Loucy (cell line): ENCODE measurements around the gene PELI2.
A peak's percentile ranks its signal among the peaks of the same experiment; 100 is the strongest.

ENCODE experiments used
- H2AFZ ChIP-seq: fragments of 200-600 bp; sonication (generic); 2 replicates; pipeline ENCODE4 v1.6.0; 2016; ENCODE audit warnings: antibody characterized with exemption, mild to moderate bottlenecking, low read length, moderate library complexity
- H3F3A ChIP-seq: fragments of 200-600 bp; 2 replicates; pipeline ENCODE4 v1.6.0; 2016; ENCODE audit warnings: antibody characterized with exemption, low read depth, mild to moderate bottlenecking
- H3K27me3 ChIP-seq: fragments of 200-600 bp; sonication (generic); 2 replicates; pipeline ENCODE4 v1.6.1; 2014; ENCODE audit warnings: low read length, mild to moderate bottlenecking; ENCODE audit not compliant: insufficient read depth, poor library complexity, severe bottlenecking
- H3K36me3 ChIP-seq: fragments of 200-600 bp; sonication (generic); 2 replicates; pipeline ENCODE4 v1.6.1; 2016; ENCODE audit warnings: low read length; ENCODE audit not compliant: insufficient read depth
- H3K4me1 ChIP-seq: fragments of 200-600 bp; sonication (generic); 2 replicates; pipeline ENCODE4 v1.5.1; 2014; ENCODE audit warnings: low read length, mild to moderate bottlenecking; ENCODE audit not compliant: insufficient read depth, poor library complexity, severe bottlenecking
- H3K4me2 ChIP-seq: fragments of 200-600 bp; sonication (generic); 2 replicates; pipeline ENCODE4 v1.6.0; 2014; ENCODE audit warnings: antibody characterized with exemption, low read length, low read depth, mild to moderate bottlenecking; ENCODE audit not compliant: poor library complexity, severe bottlenecking
- H3K4me3 ChIP-seq: fragments of 200-600 bp; sonication (generic); 2 replicates; pipeline ENCODE4 v1.5.1; 2014; ENCODE audit warnings: low read length, mild to moderate bottlenecking, mixed read lengths; ENCODE audit not compliant: poor library complexity, severe bottlenecking
- H3K79me2 ChIP-seq: fragments of 200-600 bp; sonication (generic); 2 replicates; pipeline ENCODE4 v1.6.1; 2014; ENCODE audit warnings: low read length; ENCODE audit not compliant: insufficient read depth
- H3K9ac ChIP-seq: fragments of 200-600 bp; sonication (generic); 2 replicates; pipeline ENCODE4 v1.6.0; 2014; ENCODE audit warnings: mild to moderate bottlenecking, low read depth, low read length, moderate library complexity; ENCODE audit not compliant: poor library complexity, severe bottlenecking
- H3K9me2 ChIP-seq: fragments of 200-600 bp; sonication (generic); replicated peaks from 2 replicates; pipeline ENCODE4 v1.6.1; 2016; ENCODE audit warnings: low read depth, low read length, mixed read lengths
- H3K9me3 ChIP-seq: fragments of 200-600 bp; sonication (generic); 2 replicates; pipeline ENCODE4 v1.6.1; 2014; ENCODE audit warnings: mild to moderate bottlenecking, antibody characterized with exemption, low read length, low read depth; ENCODE audit not compliant: insufficient read depth
- H4K20me1 ChIP-seq: fragments of 200-600 bp; sonication (generic); 2 replicates; pipeline ENCODE4 v1.6.0; 2014; ENCODE audit warnings: antibody characterized with exemption, low read length, mild to moderate bottlenecking; ENCODE audit not compliant: insufficient read depth, poor library complexity, severe bottlenecking
- EZH2phosphoT487 ChIP-seq: fragments of 200-600 bp; IDR thresholded peaks from 2 replicates; pipeline ENCODE4 v1.6.1; 2018; ENCODE audit warnings: antibody characterized with exemption, mild to moderate bottlenecking, moderate library complexity, borderline replicate concordance
- TF ChIP-seq, protein P1 (sequence below): fragments of 200-600 bp; sonication (generic); conservative IDR thresholded peaks from 2 replicates; pipeline ENCODE4 v1.5.1; 2014; ENCODE audit warnings: mild to moderate bottlenecking, antibody characterized with exemption, low read length

The PELI2 gene

DNA sequence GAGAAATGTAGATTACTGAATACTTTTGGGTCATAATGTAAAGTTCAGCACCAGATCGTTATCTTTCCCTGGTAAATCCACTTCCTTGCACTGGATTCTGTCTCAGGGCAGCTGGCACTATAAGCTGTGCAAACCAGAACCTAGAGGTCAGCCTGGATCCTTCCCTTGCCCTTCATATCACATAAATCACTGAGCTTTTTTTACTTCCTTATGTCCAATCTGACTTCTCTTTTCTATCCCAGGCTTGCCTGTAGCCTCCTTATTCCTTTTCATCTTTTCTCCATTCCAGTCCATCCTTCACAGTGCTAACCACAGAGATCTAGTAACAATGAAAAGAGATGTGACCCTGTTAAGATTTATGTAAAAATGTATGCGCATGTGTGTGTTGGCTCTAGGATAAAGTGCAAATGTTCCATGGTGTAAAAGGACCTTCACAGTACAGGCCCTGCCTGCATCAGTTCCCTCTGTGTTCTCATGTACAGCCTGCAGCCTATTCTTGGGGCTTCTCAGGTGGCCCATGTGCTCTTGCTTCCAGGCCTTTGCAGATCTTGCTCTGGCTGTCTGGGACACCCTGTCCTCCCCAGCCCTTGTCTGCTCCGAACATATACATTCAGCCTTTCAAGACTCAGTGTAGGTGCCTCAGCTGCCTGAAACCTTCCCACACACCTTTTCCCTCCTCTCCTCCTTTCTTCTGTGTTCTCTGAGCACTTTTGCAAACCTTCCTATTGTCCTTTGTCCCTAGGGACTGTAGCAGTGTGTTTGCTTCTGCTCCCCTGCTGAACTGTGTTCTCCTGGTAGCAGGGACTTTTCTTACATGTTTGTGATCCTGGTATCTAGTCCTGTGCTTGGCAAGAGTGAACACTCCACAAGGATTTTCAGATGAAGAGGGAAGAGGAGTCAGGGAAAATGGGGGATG lies 30.0 kb downstream of the PELI2 start:
- Histone ChIP-seq H3K27me3 (no peaks in the 10 kb centered on the region), H3K9ac (peak overlapping the region; percentile 65), H3K4me1 (peaks cover 95% of the 10 kb centered on the region), H3K9me3 (no peaks in the 10 kb centered on the region), H3K36me3 (peaks cover 18% of the 10 kb centered on the region; the same call in 1 of the 2 replicates), H3K4me3 (peak overlapping the region; percentile 64), H2AFZ (no peak overlapping the region), H3F3A (peaks cover 6% of the 10 kb centered on the region; the same call in 1 of the 2 replicates), H4K20me1 (peaks cover 93% of the 10 kb centered on the region), H3K79me2 (peaks cover 100% of the 10 kb centered on the region), H3K4me2 (peak overlapping the region; percentile 71), H3K9me2 (no peaks in the 10 kb centered on the region)
- no peak for TF ChIP-seq EZH2phosphoT487
- TF ChIP-seq, protein P1, sequence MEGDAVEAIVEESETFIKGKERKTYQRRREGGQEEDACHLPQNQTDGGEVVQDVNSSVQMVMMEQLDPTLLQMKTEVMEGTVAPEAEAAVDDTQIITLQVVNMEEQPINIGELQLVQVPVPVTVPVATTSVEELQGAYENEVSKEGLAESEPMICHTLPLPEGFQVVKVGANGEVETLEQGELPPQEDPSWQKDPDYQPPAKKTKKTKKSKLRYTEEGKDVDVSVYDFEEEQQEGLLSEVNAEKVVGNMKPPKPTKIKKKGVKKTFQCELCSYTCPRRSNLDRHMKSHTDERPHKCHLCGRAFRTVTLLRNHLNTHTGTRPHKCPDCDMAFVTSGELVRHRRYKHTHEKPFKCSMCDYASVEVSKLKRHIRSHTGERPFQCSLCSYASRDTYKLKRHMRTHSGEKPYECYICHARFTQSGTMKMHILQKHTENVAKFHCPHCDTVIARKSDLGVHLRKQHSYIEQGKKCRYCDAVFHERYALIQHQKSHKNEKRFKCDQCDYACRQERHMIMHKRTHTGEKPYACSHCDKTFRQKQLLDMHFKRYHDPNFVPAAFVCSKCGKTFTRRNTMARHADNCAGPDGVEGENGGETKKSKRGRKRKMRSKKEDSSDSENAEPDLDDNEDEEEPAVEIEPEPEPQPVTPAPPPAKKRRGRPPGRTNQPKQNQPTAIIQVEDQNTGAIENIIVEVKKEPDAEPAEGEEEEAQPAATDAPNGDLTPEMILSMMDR = no peak

DNA sequence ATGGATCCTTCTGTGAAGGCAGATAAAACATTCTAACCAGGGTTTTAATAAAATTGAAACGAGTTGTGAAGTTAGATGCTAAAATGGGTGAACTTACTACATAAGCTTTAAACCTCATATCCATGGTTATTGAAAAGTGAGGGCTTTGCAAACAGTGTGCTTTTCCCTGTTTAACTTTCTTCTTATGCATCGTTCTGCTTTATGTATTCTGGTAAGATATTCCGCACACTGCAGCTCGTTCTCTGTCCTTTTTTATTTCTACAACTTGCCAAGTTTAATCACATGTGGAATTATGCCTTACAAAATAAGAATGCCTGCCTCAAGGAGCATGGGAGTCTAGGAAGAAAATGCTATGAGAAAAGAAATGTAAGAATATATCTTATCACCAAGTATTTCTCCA lies 30.9 kb downstream of the PELI2 start:
- peaks cover 91% of the 10 kb centered on the region for H3K4me1 ChIP-seq
- no peak overlapping the region for H2AFZ ChIP-seq
- peaks cover 6% of the 10 kb centered on the region; the same call in 1 of the 2 replicates for H3F3A ChIP-seq
- H3K9me3 ChIP-seq = no peaks in the 10 kb centered on the region
- peaks cover 18% of the 10 kb centered on the region; the same call in 1 of the 2 replicates for H3K36me3 ChIP-seq
- H3K79me2 ChIP-seq = peaks cover 100% of the 10 kb centered on the region
- no peaks in the 10 kb centered on the region for H3K27me3 ChIP-seq
- H3K9ac ChIP-seq = peak overlapping the region; percentile 65
- no peaks in the 10 kb centered on the region for H3K9me2 ChIP-seq
- TF ChIP-seq, protein P1 = no peak
- no peak for TF ChIP-seq EZH2phosphoT487
- H3K4me3 ChIP-seq = peak overlapping the region; percentile 64
- H3K4me2 ChIP-seq = peak overlapping the region; percentile 71
- H4K20me1 ChIP-seq = peaks cover 91% of the 10 kb centered on the region

DNA sequence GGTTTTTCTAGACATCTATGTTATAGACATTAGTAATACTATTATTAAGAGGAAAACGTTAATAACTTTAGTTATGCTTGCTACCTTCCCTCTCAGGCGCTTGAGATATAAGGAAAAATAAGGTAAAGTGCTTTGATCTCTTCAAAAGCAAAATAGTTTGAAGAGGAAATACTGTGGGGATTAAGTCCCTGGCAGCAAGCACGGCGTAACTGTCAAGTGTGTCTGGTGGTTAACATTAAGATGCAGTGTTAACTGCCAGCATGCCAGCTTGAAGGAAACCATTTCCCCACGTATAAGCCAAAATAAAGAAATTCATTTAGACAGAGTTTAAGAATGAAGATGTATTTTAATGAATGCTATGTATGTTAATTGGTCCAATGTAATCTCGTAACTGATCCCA lies 31.8 kb downstream of the PELI2 start:
- Histone ChIP-seq H3K4me3 (peak overlapping the region; percentile 64), H3K9me3 (no peaks in the 10 kb centered on the region), H2AFZ (no peak overlapping the region), H4K20me1 (peaks cover 91% of the 10 kb centered on the region), H3K27me3 (no peaks in the 10 kb centered on the region), H3K36me3 (peaks cover 18% of the 10 kb centered on the region; the same call in 1 of the 2 replicates), H3K79me2 (peaks cover 100% of the 10 kb centered on the region), H3K9ac (peak overlapping the region; percentile 65), H3K4me1 (peaks cover 93% of the 10 kb centered on the region), H3F3A (peaks cover 6% of the 10 kb centered on the region; the same call in 1 of the 2 replicates), H3K9me2 (no peaks in the 10 kb centered on the region), H3K4me2 (peak overlapping the region; percentile 71)
- no peak for TF ChIP-seq EZH2phosphoT487
- TF ChIP-seq, protein P1 = no peak
